Posterior cingulate gyrus (tissue), 11 donors: ENCODE data around the gene SNAP29.
"Not testable (repeated sequence)": the region's sequence is repeated elsewhere in the genome, so short reads cannot be mapped to it uniquely, and the experiment has no call there.

Source experiments
- DNase-seq, 10 donors: peaks; one replicate each; pipeline versions ENCODE4 v3.0.0 to v3.0.0-alpha.2; 2020 to 2021; ENCODE audit warnings: mixed read lengths in 3 of 10
- intact Hi-C: fragments of 100-400 bp; cut with DNase I; formaldehyde crosslinking; loops from one replicate; pipeline ENCODE4 v1.15.1; 2023

Gene SNAP29

GRCh38 chr22:20922141-20922751, 63.4 kb downstream of the SNAP29 start:
- intact Hi-C loops: no loop called here
- DNase-seq: no peak

DNA sequence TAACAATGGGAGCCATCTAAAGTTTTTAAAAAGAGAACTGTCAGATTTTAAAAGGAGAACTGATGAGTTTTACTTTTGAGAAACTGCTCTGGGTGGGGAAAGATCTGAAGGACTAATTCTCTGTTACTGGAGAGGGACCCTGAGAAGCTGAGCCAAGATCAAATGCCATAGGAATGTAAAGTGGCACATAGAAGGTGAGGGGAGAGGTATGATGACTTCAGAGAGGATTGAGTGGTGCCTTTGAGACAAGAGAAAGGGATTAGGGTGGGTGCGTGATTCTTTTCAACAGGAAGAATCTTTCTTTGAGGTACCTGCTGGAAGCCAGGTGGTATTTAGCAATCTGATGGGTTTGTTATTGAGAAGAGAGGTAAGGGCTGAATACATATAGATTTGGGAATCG, 67.4 kb downstream of the SNAP29 start:
- DNase-seq: no peak
- intact Hi-C loops: no loop called here

GRCh38 chr22:20927940-20928572, 69.2 kb downstream of the SNAP29 start:
- intact Hi-C loops: no loop called here
- peak in 1 of 10 donors; percentile 5 for DNase-seq

GRCh38 chr22:20928573-20928967, 69.8 kb downstream of the SNAP29 start:
- peak in 1 of 10 donors; percentile 17 for DNase-seq
- intact Hi-C loops: no loop called here

- no peak for DNase-seq
- intact Hi-C loops: no loop called here
These were observed 71.2 kb downstream of the SNAP29 start for GRCh38 chr22:20930004-20930403.

- DNase-seq: peak in 1 of 10 donors; percentile 55
- intact Hi-C loops: not testable (repeated sequence)
These were observed 71.6 kb downstream of the SNAP29 start for GRCh38 chr22:20930435-20930834.

DNA sequence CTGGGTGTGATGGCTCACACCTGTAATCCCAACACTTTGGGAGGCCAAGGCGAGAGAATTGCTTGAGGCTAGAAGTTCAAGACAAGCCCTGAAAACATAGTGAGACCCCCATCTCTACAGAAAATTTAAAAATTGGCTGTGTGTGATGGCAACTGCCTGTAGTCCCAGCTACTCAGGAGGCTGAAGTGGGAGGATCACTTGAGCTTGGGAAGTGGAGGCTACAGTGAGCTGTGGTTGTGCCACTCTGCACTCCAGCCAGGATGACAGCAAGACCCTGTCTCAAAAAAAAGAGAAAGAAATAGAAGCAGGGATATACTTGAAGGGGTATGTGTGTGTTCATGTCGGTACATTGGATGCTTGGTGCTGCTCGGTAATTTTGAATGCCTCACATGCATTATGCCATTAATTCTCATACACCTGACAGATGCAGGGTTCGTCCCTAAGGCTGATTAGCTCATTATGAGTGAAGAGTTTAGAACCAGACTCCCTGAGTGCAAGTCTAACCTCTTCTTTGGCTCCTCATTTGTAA, 72.4 kb downstream of the SNAP29 start:
- DNase-seq: peak in 1 of 10 donors; percentile 10
- intact Hi-C loops: no loop called here

DNA sequence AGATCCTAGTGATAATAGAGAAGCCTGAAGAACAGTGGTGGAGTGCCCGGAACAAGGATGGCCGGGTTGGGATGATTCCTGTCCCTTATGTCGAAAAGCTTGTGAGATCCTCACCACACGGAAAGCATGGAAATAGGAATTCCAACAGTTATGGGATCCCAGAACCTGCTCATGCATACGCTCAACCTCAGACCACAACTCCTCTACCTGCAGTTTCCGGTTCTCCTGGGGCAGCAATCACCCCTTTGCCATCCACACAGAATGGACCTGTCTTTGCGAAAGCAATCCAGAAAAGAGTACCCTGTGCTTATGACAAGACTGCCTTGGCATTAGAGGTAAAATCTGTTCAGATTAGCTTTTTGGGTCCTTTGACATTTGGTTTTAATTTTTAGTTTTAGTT, 75.1 kb downstream of the SNAP29 start:
- peak in 1 of 10 donors; percentile 5 for DNase-seq
- intact Hi-C loops: no loop called here

- intact Hi-C loops: not testable (repeated sequence)
- peak in 1 of 10 donors; percentile 22 for DNase-seq
These were observed 76.2 kb downstream of the SNAP29 start for GRCh38 chr22:20935049-20935448.

GRCh38 chr22:20935780-20936539, 77.2 kb downstream of the SNAP29 start:
- intact Hi-C loops: not testable (repeated sequence)
- peak in 1 of 10 donors; percentile 25 for DNase-seq

- intact Hi-C loops: no loop called here
- DNase-seq: peak in 1 of 10 donors; percentile 54
These were observed 78.4 kb downstream of the SNAP29 start for GRCh38 chr22:20937031-20937793.

DNA sequence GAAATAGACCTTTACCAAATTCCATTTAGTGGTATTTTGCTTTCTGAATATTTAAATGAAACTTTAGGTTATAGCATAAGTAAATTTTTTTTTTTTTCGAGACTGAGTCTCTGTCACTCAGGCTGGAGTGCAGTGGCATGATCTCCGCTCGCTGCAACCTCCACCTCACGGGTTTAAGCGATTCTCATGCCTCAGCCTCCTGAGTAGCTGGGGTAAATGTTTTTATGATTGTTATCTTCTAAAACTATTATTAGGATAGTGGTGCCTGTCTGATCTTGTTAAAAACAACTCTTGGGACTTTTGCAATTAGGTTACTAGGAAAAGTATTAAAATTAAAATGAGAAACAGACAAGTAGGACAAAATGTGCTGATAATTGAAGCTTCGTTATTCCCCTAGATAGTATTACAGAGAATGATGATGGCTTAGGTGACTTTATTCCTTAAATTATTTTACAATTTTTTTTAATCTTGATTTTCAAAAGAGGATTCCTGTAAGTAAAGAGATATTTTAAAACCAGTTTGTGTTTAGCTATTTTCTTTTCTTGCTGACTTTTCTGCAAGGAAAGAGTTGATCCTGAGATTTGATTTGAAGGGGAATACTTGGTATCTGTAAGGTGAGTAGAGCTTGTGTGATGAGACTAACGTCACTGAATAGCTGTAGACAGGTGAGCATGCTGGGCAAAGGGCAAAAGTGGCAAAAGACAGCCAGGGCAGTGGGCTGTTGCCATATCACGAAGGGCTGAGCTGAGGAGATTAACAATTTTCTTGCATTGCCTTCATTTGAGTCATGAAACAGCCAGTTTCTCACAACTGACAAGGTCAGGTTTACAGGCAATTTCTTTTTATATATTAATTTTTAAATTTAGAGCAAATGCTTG, 79.2 kb downstream of the SNAP29 start:
- intact Hi-C loops: no loop called here
- peak in 1 of 10 donors; percentile 22 for DNase-seq

DNA sequence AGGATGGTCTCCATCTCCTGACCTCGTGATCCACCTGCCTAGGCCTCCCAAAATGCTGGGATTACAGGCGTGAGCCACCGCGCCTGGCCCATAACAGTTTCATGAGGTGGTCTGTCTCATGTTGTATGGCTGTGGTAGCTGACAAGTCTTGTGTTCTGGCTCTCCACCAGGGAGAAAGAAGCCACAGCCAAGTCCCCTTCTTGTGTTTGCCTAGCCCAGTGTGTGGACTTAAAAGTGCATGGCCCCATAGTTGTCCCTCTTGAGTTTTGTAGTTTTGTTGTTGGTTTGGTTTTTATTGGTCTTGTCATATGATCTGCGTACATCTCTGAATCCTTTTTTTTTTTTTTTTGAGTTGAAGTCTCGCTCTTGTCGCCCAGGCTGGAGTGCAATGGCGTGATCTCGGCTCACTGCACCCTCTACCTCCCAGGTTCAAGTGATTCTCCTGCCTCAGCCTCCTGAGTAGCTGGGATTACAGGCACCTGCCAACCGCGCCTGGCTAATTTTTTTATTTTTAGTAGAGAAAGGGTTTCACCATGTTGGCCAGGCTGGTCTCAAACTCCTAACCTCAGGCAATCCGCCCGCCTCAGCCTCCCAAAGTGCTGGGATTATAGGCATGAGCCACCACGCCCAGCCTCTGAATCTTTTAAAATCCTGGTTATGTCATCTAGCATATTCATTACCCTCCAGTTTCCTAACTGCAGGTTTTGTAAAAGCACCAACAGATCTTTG, 80.8 kb downstream of the SNAP29 start:
- intact Hi-C loops: loop anchor here (10.0 kb wide), 1 partner anchor 55 kb away; no protein-coding TSS in a partner anchor
- peak in 1 of 10 donors; percentile 79 for DNase-seq

- DNase-seq: no peak
- intact Hi-C loops: loop anchor here (10.0 kb wide), 1 partner anchor 55 kb away; no protein-coding TSS in a partner anchor
These were observed 81.4 kb downstream of the SNAP29 start for GRCh38 chr22:20940186-20940651.
